Measurements from ENCODE around the gene MCF2L. TPM values are rescaled to one million over a fixed set of nuclear protein-coding genes. Genes with fewer than 3 reads are reported as not detected.

The MCF2L gene
- total RNA-seq, 2 experiments from 2014 or later, result 2.8 to 16.4 TPM

DNA sequence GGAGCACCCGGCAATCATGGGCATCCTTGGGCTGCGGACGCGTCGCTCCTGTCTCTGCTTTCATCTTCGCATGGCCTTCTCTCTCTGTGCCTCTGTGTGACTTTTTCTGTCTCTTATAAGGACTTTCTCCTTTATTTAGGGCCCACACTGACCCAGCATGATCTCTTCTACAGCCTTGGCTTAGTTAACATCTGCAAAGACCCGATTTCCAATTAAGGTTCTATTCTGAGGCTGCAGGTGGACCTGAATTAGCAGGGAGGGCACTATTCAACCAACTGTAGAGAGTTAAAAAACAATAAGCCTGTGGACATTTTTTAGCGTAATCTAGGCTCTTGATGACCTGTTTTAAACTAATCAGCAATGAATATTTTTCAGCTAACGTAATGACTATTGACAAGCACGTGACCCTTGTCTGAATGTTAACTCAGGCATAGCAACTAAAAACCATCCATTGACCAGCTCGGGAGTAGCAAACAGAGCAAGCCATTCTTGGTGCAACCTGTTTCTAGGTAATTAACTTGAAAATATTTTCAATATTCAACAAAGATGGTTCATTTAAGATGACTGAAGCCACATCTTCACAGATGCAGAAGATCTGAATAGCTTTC is 168.8 kb downstream of the MCF2L start:
- Histone ChIP-seq H3K4me1 (ENCODE audit: insufficient read depth, low read length, poor library complexity, severe bottlenecking) (no peaks in the 10 kb centered on the region), H3K27ac (ENCODE audit: low read depth, low read length, poor library complexity, severe bottlenecking) (no peak overlapping the region), H3K36me3 (ENCODE audit: insufficient read depth, low read length) (no peaks in the 10 kb centered on the region), H3K79me2 (ENCODE audit: insufficient read depth, low read depth, low read length) (no peaks in the 10 kb centered on the region), H3K4me3 (ENCODE audit: low read depth, low read length, poor library complexity, severe bottlenecking) (no peak overlapping the region), H3K9me2 (ENCODE audit: insufficient read depth, low read length) (no peaks in the 10 kb centered on the region), H3K9me3 (ENCODE audit: low read length) (no peaks in the 10 kb centered on the region), H4K20me1 (ENCODE audit: insufficient read depth, low read length) (no peaks in the 10 kb centered on the region), H3K4me2 (ENCODE audit: low read length) (no peak overlapping the region), H2AFZ (ENCODE audit: low read length) (no peak overlapping the region)
- POLR2A ChIA-PET, result no interaction called here
- CTCF ChIA-PET (ENCODE audit: unreplicated experiment), result no interaction called here
- BruUV-seq (replicated peaks), result no TSS peak
- intact Hi-C loops (cut with micrococcal nuclease; ENCODE audit: unreplicated experiment), result no loop called here
- TF ChIP-seq, protein P1, sequence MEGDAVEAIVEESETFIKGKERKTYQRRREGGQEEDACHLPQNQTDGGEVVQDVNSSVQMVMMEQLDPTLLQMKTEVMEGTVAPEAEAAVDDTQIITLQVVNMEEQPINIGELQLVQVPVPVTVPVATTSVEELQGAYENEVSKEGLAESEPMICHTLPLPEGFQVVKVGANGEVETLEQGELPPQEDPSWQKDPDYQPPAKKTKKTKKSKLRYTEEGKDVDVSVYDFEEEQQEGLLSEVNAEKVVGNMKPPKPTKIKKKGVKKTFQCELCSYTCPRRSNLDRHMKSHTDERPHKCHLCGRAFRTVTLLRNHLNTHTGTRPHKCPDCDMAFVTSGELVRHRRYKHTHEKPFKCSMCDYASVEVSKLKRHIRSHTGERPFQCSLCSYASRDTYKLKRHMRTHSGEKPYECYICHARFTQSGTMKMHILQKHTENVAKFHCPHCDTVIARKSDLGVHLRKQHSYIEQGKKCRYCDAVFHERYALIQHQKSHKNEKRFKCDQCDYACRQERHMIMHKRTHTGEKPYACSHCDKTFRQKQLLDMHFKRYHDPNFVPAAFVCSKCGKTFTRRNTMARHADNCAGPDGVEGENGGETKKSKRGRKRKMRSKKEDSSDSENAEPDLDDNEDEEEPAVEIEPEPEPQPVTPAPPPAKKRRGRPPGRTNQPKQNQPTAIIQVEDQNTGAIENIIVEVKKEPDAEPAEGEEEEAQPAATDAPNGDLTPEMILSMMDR (conservative IDR thresholded peaks at IDR 0.05; ENCODE audit: low read length), result no peak
- TF ChIP-seq EZH2phosphoT487 (IDR thresholded peaks at IDR 0.05; ENCODE audit: borderline replicate concordance, low read depth, low read length), result no peak
- DNase-seq (ENCODE audit: low spot score), result no peak

DNA sequence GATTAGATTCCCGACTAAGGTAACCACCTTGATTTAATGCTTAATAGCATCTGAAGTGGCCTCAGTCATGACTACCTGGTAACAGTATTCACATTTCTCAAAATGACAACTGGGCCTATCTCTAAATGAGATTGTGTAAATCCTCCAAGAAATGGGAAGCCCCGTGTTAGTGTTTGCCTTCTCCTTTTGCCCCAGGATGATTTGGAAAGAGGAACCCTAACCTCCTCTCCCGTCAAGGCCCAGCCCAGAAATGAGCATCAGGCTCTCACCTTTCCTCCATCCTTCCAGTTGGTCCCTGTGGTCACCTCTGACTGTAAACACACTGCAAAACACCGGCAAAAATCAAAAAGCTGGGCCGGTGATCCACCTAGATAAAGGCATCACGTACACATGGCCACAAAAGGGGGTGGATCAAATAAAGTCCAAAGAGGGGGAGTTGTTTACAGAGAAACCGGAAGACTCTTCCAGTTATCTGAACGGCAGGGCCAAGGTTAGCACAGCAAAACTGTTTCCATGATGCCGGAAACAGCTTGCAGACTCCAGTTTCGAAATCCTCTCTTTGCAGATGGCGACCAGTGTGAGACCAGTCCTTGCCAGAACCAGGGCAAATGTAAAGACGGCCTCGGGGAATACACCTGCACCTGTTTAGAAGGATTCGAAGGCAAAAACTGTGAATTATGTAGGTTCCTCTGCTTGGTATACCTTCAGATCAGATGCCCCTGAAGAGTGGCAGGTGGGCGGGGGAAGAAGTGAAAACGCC is 170.0 kb downstream of the MCF2L start:
- Histone ChIP-seq H3K4me1 (ENCODE audit: insufficient read depth, low read length, poor library complexity, severe bottlenecking) (no peaks in the 10 kb centered on the region), H3K4me2 (ENCODE audit: low read length) (no peak overlapping the region), H3K27ac (ENCODE audit: low read depth, low read length, poor library complexity, severe bottlenecking) (no peak overlapping the region), H3K4me3 (ENCODE audit: low read depth, low read length, poor library complexity, severe bottlenecking) (no peak overlapping the region), H2AFZ (ENCODE audit: low read length) (no peak overlapping the region), H3K79me2 (ENCODE audit: insufficient read depth, low read depth, low read length) (no peaks in the 10 kb centered on the region), H3K9me2 (ENCODE audit: insufficient read depth, low read length) (no peaks in the 10 kb centered on the region), H3K9me3 (ENCODE audit: low read length) (no peaks in the 10 kb centered on the region), H3K36me3 (ENCODE audit: insufficient read depth, low read length) (no peaks in the 10 kb centered on the region), H4K20me1 (ENCODE audit: insufficient read depth, low read length) (no peaks in the 10 kb centered on the region)
- DNase-seq (ENCODE audit: low spot score), result no peak
- BruUV-seq (replicated peaks), result no TSS peak
- no peak for TF ChIP-seq EZH2phosphoT487 (IDR thresholded peaks at IDR 0.05; ENCODE audit: borderline replicate concordance, low read depth, low read length)
- TF ChIP-seq, protein P1 (conservative IDR thresholded peaks at IDR 0.05; ENCODE audit: low read length), result no peak
- intact Hi-C loops (cut with micrococcal nuclease; ENCODE audit: unreplicated experiment), result no loop called here
- CTCF ChIA-PET (ENCODE audit: unreplicated experiment), result no interaction called here
- POLR2A ChIA-PET, result no interaction called here

DNA sequence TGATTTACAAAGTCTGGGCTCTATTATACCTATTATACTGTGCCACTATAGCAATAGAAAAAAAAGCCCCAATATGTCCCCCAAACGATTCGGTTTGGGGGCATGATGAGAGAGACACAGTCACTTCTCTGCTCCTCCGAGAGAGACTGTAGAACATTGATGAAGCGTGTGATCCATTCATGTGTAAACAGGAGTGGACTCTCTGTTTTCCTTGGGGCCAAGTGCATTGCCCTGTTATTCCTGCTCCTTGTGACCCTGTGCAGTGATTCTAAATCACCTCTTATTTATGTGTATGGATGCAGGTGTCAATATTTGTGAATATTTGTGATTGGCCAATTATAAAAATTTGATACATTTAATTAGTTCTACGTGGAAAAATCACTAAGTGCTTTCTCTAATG is 170.6 kb downstream of the MCF2L start:
- H3K9me3 ChIP-seq (ENCODE audit: low read length), result no peaks in the 10 kb centered on the region
- no TSS peak for BruUV-seq (replicated peaks)
- no peak overlapping the region for H2AFZ ChIP-seq (ENCODE audit: low read length)
- H3K9me2 ChIP-seq (ENCODE audit: insufficient read depth, low read length), result no peaks in the 10 kb centered on the region
- no peak for DNase-seq (ENCODE audit: low spot score)
- no peak overlapping the region for H3K4me3 ChIP-seq (ENCODE audit: low read depth, low read length, poor library complexity, severe bottlenecking)
- no peak overlapping the region for H3K4me2 ChIP-seq (ENCODE audit: low read length)
- intact Hi-C loops (cut with micrococcal nuclease; ENCODE audit: unreplicated experiment), result no loop called here
- H4K20me1 ChIP-seq (ENCODE audit: insufficient read depth, low read length), result no peaks in the 10 kb centered on the region
- H3K79me2 ChIP-seq (ENCODE audit: insufficient read depth, low read depth, low read length), result no peaks in the 10 kb centered on the region
- no peak for TF ChIP-seq EZH2phosphoT487 (IDR thresholded peaks at IDR 0.05; ENCODE audit: borderline replicate concordance, low read depth, low read length)
- H3K4me1 ChIP-seq (ENCODE audit: insufficient read depth, low read length, poor library complexity, severe bottlenecking), result no peaks in the 10 kb centered on the region
- POLR2A ChIA-PET, result no interaction called here
- H3K36me3 ChIP-seq (ENCODE audit: insufficient read depth, low read length), result no peaks in the 10 kb centered on the region
- no peak overlapping the region for H3K27ac ChIP-seq (ENCODE audit: low read depth, low read length, poor library complexity, severe bottlenecking)
- CTCF ChIA-PET (ENCODE audit: unreplicated experiment), result no interaction called here

Measured in OCI-LY7 (cell line).